ENCODE measurements around the gene CCDC85C. TPM values are rescaled to one million over a fixed set of nuclear protein-coding genes. Genes with fewer than 3 reads are reported as not detected.

CCDC85C gene
- total RNA-seq, 1 experiment from 2014 or later = 3.4 TPM

- DNase-seq (ENCODE audit: low read depth) = no peak
Observed at GRCh38 chr14:99511421-99512109, 92.4 kb downstream of the CCDC85C start.

GRCh38 chr14:99510556-99511139, 93.4 kb downstream of the CCDC85C start:
- DNase-seq (ENCODE audit: low read depth) = no peak

GRCh38 chr14:99509871-99510555, 94.0 kb downstream of the CCDC85C start:
- DNase-seq (ENCODE audit: low read depth) = no peak

GRCh38 chr14:99508896-99509629, 94.9 kb downstream of the CCDC85C start:
- no peak for DNase-seq (ENCODE audit: low read depth)

- DNase-seq (ENCODE audit: low read depth) = no peak
Observed at GRCh38 chr14:99507860-99508640, 96.0 kb downstream of the CCDC85C start.

- DNase-seq (ENCODE audit: low read depth) = no peak
Observed at GRCh38 chr14:99506276-99506675, 97.7 kb downstream of the CCDC85C start.

GRCh38 chr14:99505089-99505488, 98.9 kb downstream of the CCDC85C start:
- no peak for DNase-seq (ENCODE audit: low read depth)

GRCh38 chr14:99503848-99504453, 100.1 kb downstream of the CCDC85C start:
- no peak for DNase-seq (ENCODE audit: low read depth)

GRCh38 chr14:99502989-99503421, 101.0 kb downstream of the CCDC85C start:
- DNase-seq (ENCODE audit: low read depth) = no peak

GRCh38 chr14:99497894-99498293, 106.1 kb downstream of the CCDC85C start:
- no peak for DNase-seq (ENCODE audit: low read depth)

- no peak for DNase-seq (ENCODE audit: low read depth)
Observed at GRCh38 chr14:99497341-99497740, 106.7 kb downstream of the CCDC85C start.

- DNase-seq (ENCODE audit: low read depth) = no peak
Observed at GRCh38 chr14:99484106-99484505, 119.9 kb downstream of the CCDC85C start.

GRCh38 chr14:99481745-99482099, 122.3 kb downstream of the CCDC85C start:
- DNase-seq (ENCODE audit: low read depth) = peak; percentile 29

- peak; percentile 99 for DNase-seq (ENCODE audit: low read depth)
Observed at GRCh38 chr14:99480917-99481744, 122.9 kb downstream of the CCDC85C start, which contains the start of gene CCNK. Gene CCNK, plus strand, starts transcription at chr14:99481409. Its CDS starts 11,269 bp downstream, at chr14:99492678.

GRCh38 chr14:99479906-99480869, 123.8 kb downstream of the CCDC85C start, which contains the start of gene SETD3:
Gene SETD3, minus strand, starts transcription at chr14:99480859. Its CDS starts 15,054 bp downstream, at chr14:99465805.
- peak; percentile 63 for DNase-seq (ENCODE audit: low read depth)

- no peak for DNase-seq (ENCODE audit: low read depth)
Observed at GRCh38 chr14:99479160-99479905, 124.7 kb downstream of the CCDC85C start.

GRCh38 chr14:99478128-99478527, 125.9 kb downstream of the CCDC85C start:
- no peak for DNase-seq (ENCODE audit: low read depth)

GRCh38 chr14:99476864-99477263, 127.1 kb downstream of the CCDC85C start:
- peak; percentile 18 for DNase-seq (ENCODE audit: low read depth)

All from RPMI7951 (cell line).